Parathyroid adenoma (tissue), 2 donors: ENCODE results near the gene MIB2.

ENCODE experiments used
- H2AFZ ChIP-seq: fragments of 300-600 bp; sonication (generic); one replicate; pipeline ENCODE4 v1.7.0; 2017; ENCODE audit warnings: antibody characterized with exemption, mild to moderate bottlenecking
- H3K27ac ChIP-seq: fragments of 300-600 bp; sonication (generic); one replicate; pipeline ENCODE4 v1.7.0; 2017
- H3K27me3 ChIP-seq: fragments of 300-600 bp; sonication (generic); one replicate; pipeline ENCODE4 v1.7.0; 2017; ENCODE audit warnings: low read length; ENCODE audit not compliant: control insufficient read depth, insufficient read depth
- H3K36me3 ChIP-seq: fragments of 300-600 bp; sonication (generic); one replicate; pipeline ENCODE4 v1.7.0; 2017; ENCODE audit warnings: low read length; ENCODE audit not compliant: control insufficient read depth, insufficient read depth
- H3K4me1 ChIP-seq: fragments of 300-600 bp; sonication (generic); one replicate; pipeline ENCODE4 v1.7.0; 2017; ENCODE audit warnings: control low read depth
- H3K4me2 ChIP-seq: fragments of 300-600 bp; sonication (generic); one replicate; pipeline ENCODE4 v1.7.0; 2017; ENCODE audit warnings: low read length
- H3K4me3 ChIP-seq: fragments of 300-600 bp; sonication (generic); one replicate; pipeline ENCODE4 v1.7.0; 2017; ENCODE audit warnings: low read depth, low read length
- H3K79me2 ChIP-seq: fragments of 300-600 bp; sonication (generic); one replicate; pipeline ENCODE4 v1.7.0; 2017; ENCODE audit warnings: control low read depth
- H3K9ac ChIP-seq: fragments of 300-600 bp; sonication (generic); one replicate; pipeline ENCODE4 v1.7.0; 2017; ENCODE audit warnings: mild to moderate bottlenecking
- H3K9me3 ChIP-seq: fragments of 300-600 bp; sonication (generic); one replicate; pipeline ENCODE4 v1.7.0; 2017; ENCODE audit warnings: low read length; ENCODE audit not compliant: control insufficient read depth
- CTCF ChIP-seq: fragments of 300-600 bp; sonication (generic); IDR thresholded peaks from one replicate; pipeline ENCODE4 v1.7.0; 2017; ENCODE audit warnings: antibody characterized with exemption, mild to moderate bottlenecking
- donor health status: primary hyperparathyroidism.

MIB2 gene

GRCh38 chr1:1625824-1626206 is 10.5 kb downstream of the MIB2 start:
- Histone ChIP-seq H3K27ac (no peak overlapping the region), H3K4me2 (no peak overlapping the region), H3K9me3 (no peaks in the 10 kb centered on the region), H3K4me3 (no peak overlapping the region), H3K27me3 (no peaks in the 10 kb centered on the region), H3K36me3 (no peaks in the 10 kb centered on the region), H3K9ac (no peak overlapping the region), H3K79me2 (no peaks in the 10 kb centered on the region), H2AFZ (no peak overlapping the region), H3K4me1 (no peaks in the 10 kb centered on the region)
- TF ChIP-seq CTCF: no peak

GRCh38 chr1:1626207-1627141 is 11.2 kb downstream of the MIB2 start:
- TF ChIP-seq CTCF: no peak
- H3K27ac ChIP-seq: no peak overlapping the region
- H3K36me3 ChIP-seq: no peaks in the 10 kb centered on the region
- no peaks in the 10 kb centered on the region for H3K9me3 ChIP-seq
- H3K4me3 ChIP-seq: no peak overlapping the region
- H3K4me2 ChIP-seq: no peak overlapping the region
- no peaks in the 10 kb centered on the region for H3K79me2 ChIP-seq
- H3K9ac ChIP-seq: no peak overlapping the region
- H3K27me3 ChIP-seq: no peaks in the 10 kb centered on the region
- no peaks in the 10 kb centered on the region for H3K4me1 ChIP-seq
- no peak overlapping the region for H2AFZ ChIP-seq

- H3K36me3 ChIP-seq: no peaks in the 10 kb centered on the region
- no peaks in the 10 kb centered on the region for H3K4me1 ChIP-seq
- H3K27ac ChIP-seq: no peak overlapping the region
- H3K27me3 ChIP-seq: no peaks in the 10 kb centered on the region
- no peak overlapping the region for H3K9ac ChIP-seq
- H3K4me2 ChIP-seq: no peak overlapping the region
- TF ChIP-seq CTCF: no peak
- H3K4me3 ChIP-seq: no peak overlapping the region
- H2AFZ ChIP-seq: no peak overlapping the region
- no peaks in the 10 kb centered on the region for H3K79me2 ChIP-seq
- H3K9me3 ChIP-seq: no peaks in the 10 kb centered on the region
Observed at GRCh38 chr1:1627261-1627828, 12.0 kb downstream of the MIB2 start.

GRCh38 chr1:1627829-1628753 is 12.8 kb downstream of the MIB2 start:
- H3K27me3 ChIP-seq: no peaks in the 10 kb centered on the region
- H3K4me2 ChIP-seq: no peak overlapping the region
- no peak overlapping the region for H2AFZ ChIP-seq
- H3K4me3 ChIP-seq: no peak overlapping the region
- no peak overlapping the region for H3K27ac ChIP-seq
- no peaks in the 10 kb centered on the region for H3K9me3 ChIP-seq
- no peaks in the 10 kb centered on the region for H3K4me1 ChIP-seq
- no peak overlapping the region for H3K9ac ChIP-seq
- H3K36me3 ChIP-seq: no peaks in the 10 kb centered on the region
- TF ChIP-seq CTCF: no peak
- no peaks in the 10 kb centered on the region for H3K79me2 ChIP-seq
